GM04504 (cell line): ENCODE measurements around the gene RNF41.

Experiments used
- DNase-seq: peaks from one replicate; pipeline ENCODE4 v3.0.0-alpha.2; 2012; ENCODE audit warnings: low read depth

The RNF41 gene

GRCh38 chr12:56208006-56208405 is 13.7 kb downstream of the RNF41 start:
- no peak for DNase-seq

- DNase-seq, result no peak
Observed at GRCh38 chr12:56206452-56207166, 15.1 kb downstream of the RNF41 start.

GRCh38 chr12:56205445-56205844 is 16.3 kb downstream of the RNF41 start:
- DNase-seq, result no peak

GRCh38 chr12:56204275-56204674 is 17.4 kb downstream of the RNF41 start:
- no peak for DNase-seq

- no peak for DNase-seq
Observed at GRCh38 chr12:56202838-56203237, 18.9 kb downstream of the RNF41 start.

GRCh38 chr12:56202366-56202765 is 19.4 kb downstream of the RNF41 start:
- DNase-seq, result no peak

- no peak for DNase-seq
Observed at GRCh38 chr12:56198836-56199235, 22.9 kb downstream of the RNF41 start.

- DNase-seq, result no peak
Observed at GRCh38 chr12:56197921-56198635, 23.6 kb downstream of the RNF41 start.

- peak; percentile 94 for DNase-seq
Observed at GRCh38 chr12:56196818-56197550, 24.7 kb downstream of the RNF41 start.

GRCh38 chr12:56193025-56193578 is 28.6 kb downstream of the RNF41 start:
- DNase-seq, result peak; percentile 60

- no peak for DNase-seq
Observed at GRCh38 chr12:56192582-56192981, 29.1 kb downstream of the RNF41 start.

GRCh38 chr12:56190695-56191155 is 31.0 kb downstream of the RNF41 start:
- DNase-seq, result no peak

- peak; percentile 67 for DNase-seq
Observed at GRCh38 chr12:56189918-56190694, 31.6 kb downstream of the RNF41 start.

- DNase-seq, result peak; percentile 73
Observed at GRCh38 chr12:56189099-56189917, 32.4 kb downstream of the RNF41 start, which contains the start of gene SMARCC2. Gene SMARCC2, minus strand, starts transcription at chr12:56189483. Its CDS starts 22 bp downstream, at chr12:56189461.

- DNase-seq, result no peak
Observed at GRCh38 chr12:56188778-56189098, 33.0 kb downstream of the RNF41 start.

GRCh38 chr12:56188131-56188777 is 33.5 kb downstream of the RNF41 start:
- DNase-seq, result no peak

- DNase-seq, result no peak
Observed at GRCh38 chr12:56186957-56187356, 34.8 kb downstream of the RNF41 start.

GRCh38 chr12:56178347-56178746 is 43.4 kb downstream of the RNF41 start:
- DNase-seq, result no peak

GRCh38 chr12:56172839-56173238 is 48.9 kb downstream of the RNF41 start:
- DNase-seq, result no peak

- no peak for DNase-seq
Observed at GRCh38 chr12:56169229-56169759, 52.4 kb downstream of the RNF41 start.
